ENCODE measurements around the gene STK10.

- TF ChIP-seq, protein P1, sequence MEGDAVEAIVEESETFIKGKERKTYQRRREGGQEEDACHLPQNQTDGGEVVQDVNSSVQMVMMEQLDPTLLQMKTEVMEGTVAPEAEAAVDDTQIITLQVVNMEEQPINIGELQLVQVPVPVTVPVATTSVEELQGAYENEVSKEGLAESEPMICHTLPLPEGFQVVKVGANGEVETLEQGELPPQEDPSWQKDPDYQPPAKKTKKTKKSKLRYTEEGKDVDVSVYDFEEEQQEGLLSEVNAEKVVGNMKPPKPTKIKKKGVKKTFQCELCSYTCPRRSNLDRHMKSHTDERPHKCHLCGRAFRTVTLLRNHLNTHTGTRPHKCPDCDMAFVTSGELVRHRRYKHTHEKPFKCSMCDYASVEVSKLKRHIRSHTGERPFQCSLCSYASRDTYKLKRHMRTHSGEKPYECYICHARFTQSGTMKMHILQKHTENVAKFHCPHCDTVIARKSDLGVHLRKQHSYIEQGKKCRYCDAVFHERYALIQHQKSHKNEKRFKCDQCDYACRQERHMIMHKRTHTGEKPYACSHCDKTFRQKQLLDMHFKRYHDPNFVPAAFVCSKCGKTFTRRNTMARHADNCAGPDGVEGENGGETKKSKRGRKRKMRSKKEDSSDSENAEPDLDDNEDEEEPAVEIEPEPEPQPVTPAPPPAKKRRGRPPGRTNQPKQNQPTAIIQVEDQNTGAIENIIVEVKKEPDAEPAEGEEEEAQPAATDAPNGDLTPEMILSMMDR (IDR thresholded peaks at IDR 0.05) = no peak
- TF ChIP-seq POLR2A (IDR thresholded peaks at IDR 0.05) = no peak
Observed at GRCh38 chr5:172178301-172178987, 9.6 kb downstream of the STK10 start.

All from body of pancreas (tissue), 4 donors.